Stimulated activated CD4-positive, alpha-beta T cell treated with anti-CD3 and anti-CD28 coated beads, Interleukin-15, amount 100 ng/mL, for 1 hour (primary cell): ENCODE measurements around the gene JADE2.

ENCODE experiments used
- DNase-seq, 2 donors: peaks; one replicate each; pipeline ENCODE4 v3.0.0-alpha.2; 2020; ENCODE audit warnings: low read depth in 1 of 2, low spot score in 1 of 2

The JADE2 gene

GRCh38 chr5:134626369-134627014 lies 101.0 kb downstream of the JADE2 start:
- DNase-seq: no peak
